HepG2 (cell line): ENCODE results near the gene PSORS1C1. TPM values are rescaled to one million over a fixed set of nuclear protein-coding genes. Genes with fewer than 3 reads are reported as not detected.

ENCODE experiments used
- DBP ChIP-seq: sonication (generic); formaldehyde crosslinking; IDR thresholded peaks from 2 replicates; pipeline ENCODE4 v1.4.0; 2020; ENCODE audit warnings: missing genetic modification reagents; ENCODE audit errors: not compliant biosample characterization
- FOXJ3 ChIP-seq: sonication (generic); formaldehyde crosslinking; IDR thresholded peaks from 2 replicates; pipeline ENCODE4 v1.4.0; 2020; ENCODE audit warnings: missing genetic modification reagents, mild to moderate bottlenecking, borderline replicate concordance
- MTA1 ChIP-seq: sonication (generic); formaldehyde crosslinking; IDR thresholded peaks from 2 replicates; pipeline ENCODE4 v1.4.0; 2020; ENCODE audit warnings: missing genetic modification reagents, mild to moderate bottlenecking, borderline replicate concordance
- MXI1 ChIP-seq: IDR thresholded peaks from 3 replicates; pipeline ENCODE4 v1.6.1; 2012; ENCODE audit warnings: low read depth, low read length, inconsistent platforms, borderline replicate concordance
- NFRKB ChIP-seq: fragments of 450-650 bp; IDR thresholded peaks from 2 replicates; pipeline ENCODE4 v1.6.1; 2017
- RAD51 ChIP-seq: fragments of 450-650 bp; IDR thresholded peaks from 2 replicates; pipeline ENCODE4 v1.6.1; 2016; ENCODE audit warnings: borderline replicate concordance
- REST ChIP-seq, 2 experiments: IDR thresholded peaks; 2 replicates each; pipeline ENCODE4 v1.6.1; 2011 to 2012; ENCODE audit warnings: low read length in 2 of 2, borderline replicate concordance in 1 of 2, low read depth in 1 of 2, mild to moderate bottlenecking in 1 of 2, moderate library complexity in 1 of 2
- ZBED4 ChIP-seq: sonication (generic); formaldehyde crosslinking; IDR thresholded peaks from 2 replicates; pipeline ENCODE4 v1.4.0; 2020; ENCODE audit warnings: missing genetic modification reagents, borderline replicate concordance
- ZFP37 ChIP-seq: sonication (generic); formaldehyde crosslinking; IDR thresholded peaks from 2 replicates; pipeline ENCODE4 v1.4.0; 2020; ENCODE audit warnings: missing genetic modification reagents, borderline replicate concordance
- ZFP90 ChIP-seq: sonication (generic); formaldehyde crosslinking; IDR thresholded peaks from 2 replicates; pipeline ENCODE4 v1.8.0; 2022; ENCODE audit warnings: missing genetic modification reagents, mild to moderate bottlenecking, inconsistent platforms, borderline replicate concordance
- ZNF20 ChIP-seq: sonication (generic); formaldehyde crosslinking; IDR thresholded peaks from 2 replicates; pipeline ENCODE4 v1.4.0; 2020; ENCODE audit warnings: mild to moderate bottlenecking, moderate library complexity, missing genetic modification reagents
- ZNF207 ChIP-seq: fragments of 450-650 bp; IDR thresholded peaks from 2 replicates; pipeline ENCODE4 v1.6.1; 2016; ENCODE audit warnings: antibody characterized with exemption, borderline replicate concordance
- ZNF34 ChIP-seq: sonication (generic); formaldehyde crosslinking; IDR thresholded peaks from 2 replicates; pipeline ENCODE4 v1.4.0; 2020; ENCODE audit warnings: mild to moderate bottlenecking, missing genetic modification reagents, borderline replicate concordance
- ZNF446 ChIP-seq: sonication (generic); formaldehyde crosslinking; IDR thresholded peaks from 2 replicates; pipeline ENCODE4 v1.5.0; 2020; ENCODE audit warnings: mild to moderate bottlenecking, missing genetic modification reagents
- ZNF564 ChIP-seq: sonication (generic); formaldehyde crosslinking; IDR thresholded peaks from 2 replicates; pipeline ENCODE4 v1.8.1; 2023; ENCODE audit warnings: mild to moderate bottlenecking, missing genetic modification reagents
- ZSCAN5A ChIP-seq: sonication (generic); formaldehyde crosslinking; IDR thresholded peaks from 2 replicates; pipeline ENCODE4 v1.8.0; 2022; ENCODE audit warnings: mild to moderate bottlenecking, missing genetic modification reagents, borderline replicate concordance
- polyA plus RNA-seq, 8 experiments: library from polyadenylated mRNA; depleted of rRNA in 3 of 8; stranded (reverse) in 7 of 8; unstranded in 1 of 8; fragments of >200 nt; fragmentation: Illumina TruSeq in 4 of 8; extraction: Trizol in 4 of 8; gene quantifications; 2 replicates each; pipeline versions ENCODE4 v1.2.1 to v1.2.3, GENCODE V29; 2011 to 2016; ENCODE audit warnings: low read depth in 4 of 8, missing spikeins in 1 of 8, mixed read lengths in 1 of 8; ENCODE audit not compliant: insufficient read depth in 1 of 8
- total RNA-seq, 5 experiments: library from RNA; depleted of rRNA; stranded (reverse); fragments of >200 nt; fragmentation: Illumina TruSeq; extraction: Trizol; gene quantifications; 2 replicates each; pipeline ENCODE4 v1.2.3, GENCODE V29; 2016; ENCODE audit warnings: low read depth in 1 of 5

PSORS1C1 gene
- total and polyA plus RNA-seq, 2 of the 13 experiments (the other 11 are each of a cell fraction or from before 2014, with no cell fraction given) = 0.01 to 0.02 TPM

- TF ChIP-seq ZSCAN5A = peak; percentile 81
- peak; percentile 70; the same call in 1 of the 2 replicates for TF ChIP-seq ZBED4 (CRISPR knock-in tag)
- TF ChIP-seq FOXJ3 (CRISPR knock-in tag) = no peak
- peak; percentile 95 for TF ChIP-seq MXI1
- TF ChIP-seq ZNF564 (CRISPR knock-in tag) = no peak
- TF ChIP-seq DBP (CRISPR knock-in tag) = no peak
- TF ChIP-seq REST (IDR thresholded peaks at IDR 0.05; ENCODE audit: borderline replicate concordance in 1 of 2, low read depth in 1 of 2, low read length in 2 of 2) = no peak
- no peak for TF ChIP-seq ZNF446 (CRISPR knock-in tag)
- no peak for TF ChIP-seq ZNF34 (CRISPR knock-in tag)
- no peak for TF ChIP-seq ZNF207
- no peak for TF ChIP-seq NFRKB
- TF ChIP-seq RAD51 = no peak
- 0 out of 2 replicates have a peak, but pooled peaks have one; percentile 60 for TF ChIP-seq MTA1
- no peak; the same call in 1 of the 2 replicates for TF ChIP-seq ZFP90 (CRISPR knock-in tag)
- TF ChIP-seq ZFP37 (CRISPR knock-in tag) = no peak
- TF ChIP-seq ZNF20 (CRISPR knock-in tag) = no peak
These were observed 43.7 kb downstream of the PSORS1C1 start, which contains the start of gene TCF19 (continued) for GRCh38 chr6:31158140-31158862.
